C4-2B (cell line): ENCODE data around the gene FCRL5.

Experiments used
- CTCF ChIP-seq: fragments of 450-650 bp; conservative IDR thresholded peaks from 2 replicates; pipeline ENCODE4 v1.5.1; 2017; ENCODE audit warnings: mild to moderate bottlenecking
- ZFX ChIP-seq: fragments of 450-650 bp; IDR thresholded peaks from 2 replicates; pipeline ENCODE4 v1.6.1; 2017

- no peak for TF ChIP-seq CTCF
- no peak for TF ChIP-seq ZFX
Measured at GRCh38 chr1:157487096-157487495, 65.2 kb downstream of the FCRL5 start.
